Neural cell (in vitro differentiated cells): ENCODE measurements around the gene GPR173. TPM values are rescaled to one million over a fixed set of nuclear protein-coding genes. Genes with fewer than 3 reads are reported as not detected.

ENCODE experiments used
- H2AFZ ChIP-seq: fragments of 200-600, 300-800 bp; sonication (generic), shearing (Covaris generic); 2 replicates; pipeline ENCODE4 v1.6.0; 2014; ENCODE audit warnings: low read depth, mild to moderate bottlenecking, antibody characterized with exemption, low read length, moderate library complexity
- H3F3A ChIP-seq: fragments of 200-600 bp; shearing (Covaris generic); 2 replicates; pipeline ENCODE4 v1.6.1; 2016; ENCODE audit warnings: mild to moderate bottlenecking, moderate library complexity, mixed read lengths, antibody characterized with exemption, low read length; ENCODE audit not compliant: insufficient read depth, poor library complexity, severe bottlenecking
- H3K27ac ChIP-seq: fragments of 200-600, 300-800 bp; sonication (generic), shearing (Covaris generic); 2 replicates; pipeline ENCODE4 v1.5.1; 2014; ENCODE audit warnings: mild to moderate bottlenecking, low read length, moderate library complexity
- H3K27me3 ChIP-seq: fragments of 300-800, 200-600 bp; sonication (generic), shearing (Covaris generic); 2 replicates; pipeline ENCODE4 v1.6.0; 2014; ENCODE audit warnings: mild to moderate bottlenecking, low read depth, low read length, moderate library complexity; ENCODE audit not compliant: insufficient read depth
- H3K36me3 ChIP-seq: fragments of 300-800, 200-600 bp; sonication (generic), shearing (Covaris generic); 2 replicates; pipeline ENCODE4 v1.5.1; 2014; ENCODE audit warnings: mild to moderate bottlenecking, antibody characterized with exemption, low read length, moderate library complexity; ENCODE audit not compliant: insufficient read depth
- H3K4me2 ChIP-seq: fragments of 300-800, 200-600 bp; sonication (generic), shearing (Covaris generic); 2 replicates; pipeline ENCODE4 v1.6.0; 2014; ENCODE audit warnings: mild to moderate bottlenecking, low read length
- H3K4me3 ChIP-seq: fragments of 300-800, 200-600 bp; sonication (generic), shearing (Covaris generic); 2 replicates; pipeline ENCODE4 v1.5.1; 2014; ENCODE audit warnings: mild to moderate bottlenecking, low read length, moderate library complexity
- H3K79me2 ChIP-seq: fragments of 200-600 bp; shearing (Covaris generic); replicated peaks from 2 replicates; pipeline ENCODE4 v1.6.0; 2014; ENCODE audit warnings: mild to moderate bottlenecking, low read length, moderate library complexity; ENCODE audit not compliant: insufficient read depth
- H3K9ac ChIP-seq: fragments of 300-800, 200-600 bp; sonication (generic), shearing (Covaris generic); 2 replicates; pipeline ENCODE4 v1.6.1; 2016; ENCODE audit warnings: mild to moderate bottlenecking, low read length, mixed read lengths
- H3K9me2 ChIP-seq: fragments of 200-600 bp; shearing (Covaris generic); 2 replicates; pipeline ENCODE4 v1.6.1; 2016; ENCODE audit warnings: mild to moderate bottlenecking, low read length, mixed read lengths; ENCODE audit not compliant: insufficient read depth
- H3K9me3 ChIP-seq: fragments of 200-600, 300-800 bp; sonication (generic), shearing (Covaris generic); 2 replicates; pipeline ENCODE4 v1.6.1; 2016; ENCODE audit warnings: mild to moderate bottlenecking, mixed run types, low read length, moderate library complexity, mixed read lengths
- H4K20me1 ChIP-seq: fragments of 200-600 bp; shearing (Covaris generic); 2 replicates; pipeline ENCODE4 v1.6.1; 2016; ENCODE audit warnings: mild to moderate bottlenecking, mixed run types; ENCODE audit not compliant: insufficient read depth
- CTCF ChIP-seq: fragments of 450-650 bp; IDR thresholded peaks from 2 replicates; pipeline ENCODE4 v1.5.1; 2014; ENCODE audit warnings: antibody characterized with exemption, mild to moderate bottlenecking, moderate library complexity; ENCODE audit not compliant: poor library complexity, severe bottlenecking
- EP300 ChIP-seq: fragments of 450-650 bp; conservative IDR thresholded peaks from 2 replicates; pipeline ENCODE4 v1.6.1; 2014; ENCODE audit warnings: antibody characterized with exemption, mild to moderate bottlenecking, moderate library complexity; ENCODE audit not compliant: poor library complexity, severe bottlenecking
- EZH2 ChIP-seq: fragments of 200-600, 300-800 bp; shearing (Covaris generic), sonication (generic); IDR thresholded peaks from 2 replicates; pipeline ENCODE4 v1.6.1; 2014; ENCODE audit warnings: antibody characterized with exemption, low read length, borderline replicate concordance, mild to moderate bottlenecking; ENCODE audit not compliant: insufficient read depth, poor library complexity, severe bottlenecking
- MXI1 ChIP-seq: fragments of 450-650 bp; conservative IDR thresholded peaks from 2 replicates; pipeline ENCODE4 v1.6.1; 2014; ENCODE audit warnings: antibody characterized with exemption, mild to moderate bottlenecking; ENCODE audit not compliant: poor library complexity, severe bottlenecking
- POLR2AphosphoS5 ChIP-seq: IDR thresholded peaks from 2 replicates; pipeline ENCODE4 v1.6.1; 2012
- RAD21 ChIP-seq: fragments of 450-650 bp; conservative IDR thresholded peaks from 2 replicates; pipeline ENCODE4 v1.6.1; 2014; ENCODE audit warnings: antibody characterized with exemption, mild to moderate bottlenecking, moderate library complexity
- REST ChIP-seq: IDR thresholded peaks from 2 replicates; pipeline ENCODE4 v1.6.1; 2012; ENCODE audit warnings: borderline replicate concordance
- SMC3 ChIP-seq: fragments of 450-650 bp; conservative IDR thresholded peaks from 2 replicates; pipeline ENCODE4 v1.6.1; 2014; ENCODE audit warnings: antibody characterized with exemption, mild to moderate bottlenecking, moderate library complexity; ENCODE audit not compliant: poor library complexity
- TAF1 ChIP-seq: IDR thresholded peaks from 2 replicates; pipeline ENCODE4 v1.6.1; 2012; ENCODE audit warnings: low read depth
- polyA plus RNA-seq: library from polyadenylated mRNA; depleted of rRNA; stranded (reverse); fragments of >200 nt; gene quantifications from 2 replicates; pipeline ENCODE4 v1.2.3, GENCODE V29; 2014

GPR173 gene
- polyA plus RNA-seq, 1 donor from 2014 or later: 26.9 TPM

GRCh38 chrX:53076671-53077070 lies 28.1 kb downstream of the GPR173 start:
- Histone ChIP-seq H3F3A (no peaks in the 10 kb centered on the region), H3K27ac (no peak overlapping the region), H2AFZ (no peak overlapping the region), H3K4me2 (no peak overlapping the region), H3K27me3 (no peaks in the 10 kb centered on the region), H3K9me3 (no peaks in the 10 kb centered on the region), H3K36me3 (no peaks in the 10 kb centered on the region), H4K20me1 (no peaks in the 10 kb centered on the region), H3K79me2 (no peaks in the 10 kb centered on the region), H3K4me3 (no peak overlapping the region), H3K9ac (no peak overlapping the region), H3K9me2 (no peaks in the 10 kb centered on the region)
- TF ChIP-seq REST (no peak), SMC3 (no peak), RAD21 (no peak), TAF1 (no peak), EZH2 (no peak), MXI1 (no peak), EP300 (no peak), POLR2AphosphoS5 (no peak), CTCF (no peak)

GRCh38 chrX:53077207-53078197 lies 28.9 kb downstream of the GPR173 start:
- H3K79me2 ChIP-seq: no peaks in the 10 kb centered on the region
- H4K20me1 ChIP-seq: no peaks in the 10 kb centered on the region
- no peaks in the 10 kb centered on the region for H3F3A ChIP-seq
- H2AFZ ChIP-seq: no peak overlapping the region
- H3K9ac ChIP-seq: no peak overlapping the region
- no peak overlapping the region for H3K4me3 ChIP-seq
- H3K9me2 ChIP-seq: no peaks in the 10 kb centered on the region
- no peaks in the 10 kb centered on the region for H3K9me3 ChIP-seq
- no peak for TF ChIP-seq MXI1
- no peak for TF ChIP-seq EP300
- no peaks in the 10 kb centered on the region for H3K27me3 ChIP-seq
- H3K4me2 ChIP-seq: no peak overlapping the region
- no peak overlapping the region for H3K27ac ChIP-seq
- no peaks in the 10 kb centered on the region for H3K36me3 ChIP-seq
